CD4-positive, alpha-beta T cell treated with Interleukin-6 for 4 hours (primary cell): ENCODE results near the gene CCDC12.

Experiments
- DNase-seq: peaks from one replicate; pipeline ENCODE4 v3.0.0-alpha.2; 2020; ENCODE audit warnings: mixed read lengths

The CCDC12 gene

GRCh38 chr3:46888705-46889104 lies 87.8 kb downstream of the CCDC12 start:
- no peak for DNase-seq

GRCh38 chr3:46887980-46888494 lies 88.5 kb downstream of the CCDC12 start:
- no peak for DNase-seq

GRCh38 chr3:46885612-46886011 lies 90.9 kb downstream of the CCDC12 start:
- no peak for DNase-seq

GRCh38 chr3:46884929-46885328 lies 91.6 kb downstream of the CCDC12 start:
- no peak for DNase-seq

GRCh38 chr3:46884427-46884826 lies 92.1 kb downstream of the CCDC12 start:
- no peak for DNase-seq

GRCh38 chr3:46883830-46884185 lies 92.7 kb downstream of the CCDC12 start:
- DNase-seq = no peak

GRCh38 chr3:46883054-46883829 lies 93.3 kb downstream of the CCDC12 start:
- peak; percentile 20 for DNase-seq

- DNase-seq = no peak
Observed at GRCh38 chr3:46882377-46883053, 94.0 kb downstream of the CCDC12 start.

- peak; percentile 33 for DNase-seq
Observed at GRCh38 chr3:46881596-46882376, 94.8 kb downstream of the CCDC12 start.

GRCh38 chr3:46880884-46881595 lies 95.5 kb downstream of the CCDC12 start:
- DNase-seq = no peak

- no peak for DNase-seq
Observed at GRCh38 chr3:46878781-46879436, 97.6 kb downstream of the CCDC12 start.

GRCh38 chr3:46877406-46878125 lies 99.0 kb downstream of the CCDC12 start, which contains the start of gene PTH1R:
TSS of gene PTH1R (plus strand) at chr3:46877721. CDS start at chr3:46883560, 5,839 bp downstream.
- DNase-seq = no peak

GRCh38 chr3:46876313-46877300 lies 99.9 kb downstream of the CCDC12 start:
- no peak for DNase-seq

GRCh38 chr3:46875560-46875959 lies 101.0 kb downstream of the CCDC12 start:
- DNase-seq = no peak

- DNase-seq = no peak
Observed at GRCh38 chr3:46874430-46874829, 102.1 kb downstream of the CCDC12 start.

- no peak for DNase-seq
Observed at GRCh38 chr3:46873521-46873920, 103.0 kb downstream of the CCDC12 start.
